GM18526 (cell line): Measurements from ENCODE around the gene SELENOO.

Experiments used
- POLR2A ChIP-seq: IDR thresholded peaks from 3 replicates; pipeline ENCODE4 v1.6.1; 2011; ENCODE audit not compliant: insufficient read length; ENCODE audit errors: extremely low read depth

The SELENOO gene

GRCh38 chr22:50264946-50265669 is 64.3 kb downstream of the SELENOO start:
- no peak for TF ChIP-seq POLR2A

DNA sequence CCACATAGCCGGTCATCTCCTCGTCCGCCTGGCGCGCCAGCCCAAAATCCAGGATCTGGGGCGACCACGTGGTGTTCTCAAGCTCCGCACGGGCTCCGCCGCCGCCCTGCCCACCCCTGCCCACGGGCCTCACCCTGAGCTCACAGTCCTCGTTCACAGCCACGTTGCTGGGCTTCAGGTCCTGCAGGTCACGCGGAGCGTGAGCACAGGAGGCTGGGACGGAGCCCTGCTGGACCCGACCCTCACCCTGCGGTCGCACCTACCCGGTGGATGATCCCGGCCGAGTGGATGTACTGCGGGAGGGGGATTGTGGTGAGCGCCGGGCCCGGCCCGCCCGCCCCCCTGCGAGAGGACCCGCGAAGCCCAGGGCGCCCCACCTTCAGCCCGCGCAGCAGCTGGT is 66.2 kb downstream of the SELENOO start:
- no peak for TF ChIP-seq POLR2A
